Endothelial cell of umbilical vein (primary cell): ENCODE measurements around the gene KCTD19. TPM values are rescaled to one million over a fixed set of nuclear protein-coding genes. Genes with fewer than 3 reads are reported as not detected.

Experiments
- BruUV-seq: library from RNA; stranded (reverse); fragments of 400-500 nt; replicated peaks from 2 replicates; lab custom pipeline; 2021; lab: Mats Ljungman, UMichigan
- CTCF ChIA-PET: fragments of 300-600, 350-600 bp; sonication (Branson Sonifier 250); formaldehyde crosslinking; loops from one replicate; lab custom pipeline; 2021; ENCODE audit warnings: antibody characterized with exemption, inconsistent platforms; lab: Charles Lee
- POLR2A ChIA-PET: fragments of 300-600, 350-600 bp; sonication (Branson Sonifier 250); formaldehyde crosslinking; loops from one replicate; lab custom pipeline; 2021; ENCODE audit warnings: antibody characterized with exemption, inconsistent platforms; lab: Charles Lee
- DNase-seq: peaks from one replicate; pipeline ENCODE4 v3.0.0-alpha.2; 2011; ENCODE audit warnings: low read depth, low spot score
- FAIRE-seq: peaks from 2 replicates; lab custom pipeline; 2011; peaks lifted over from hg19 to GRCh38; lab: Jason Lieb, UNC
- H2AFZ ChIP-seq: 2 replicates; pipeline ENCODE4 v1.6.0; 2012; ENCODE audit warnings: low read depth, low read length, control low read depth, inconsistent platforms
- H3K27ac ChIP-seq: 2 replicates; pipeline ENCODE4 v1.5.1; 2011; ENCODE audit warnings: low read depth, mild to moderate bottlenecking, control low read depth, low read length, moderate library complexity; ENCODE audit not compliant: insufficient read depth
- H3K27me3 ChIP-seq, 2 experiments: 2 replicates each; pipeline versions ENCODE4 v1.6.0 to v1.6.1; 2011; ENCODE audit warnings: low read length in 2 of 2, mixed read lengths in 1 of 2; ENCODE audit not compliant: control insufficient read depth in 2 of 2, insufficient read depth in 2 of 2
- H3K36me3 ChIP-seq, 2 experiments: 2 replicates in 1 of 2; 3 replicates in 1 of 2; pipeline ENCODE4 v1.5.1; 2011; ENCODE audit warnings: low read length in 2 of 2, mild to moderate bottlenecking in 1 of 2, moderate library complexity in 1 of 2; ENCODE audit not compliant: control insufficient read depth in 2 of 2, insufficient read depth in 2 of 2; ENCODE audit errors: extremely low read depth in 1 of 2
- H3K4me1 ChIP-seq: 3 replicates; pipeline ENCODE4 v1.5.1; 2011; ENCODE audit warnings: mild to moderate bottlenecking, low read length; ENCODE audit not compliant: control insufficient read depth, insufficient read depth; ENCODE audit errors: extremely low read depth
- H3K4me2 ChIP-seq: 2 replicates; pipeline ENCODE4 v1.6.1; 2011; ENCODE audit warnings: low read length, control low read depth, mixed read lengths; ENCODE audit not compliant: insufficient read depth
- H3K4me3 ChIP-seq, 3 experiments: fragments of 200-600 bp in 1 of 3; sonication (generic), shearing (Covaris generic) in 1 of 3; replicated peaks in 1 of 3; 2 replicates each; pipeline ENCODE4 v1.5.1; 2011 to 2016; ENCODE audit warnings: control low read depth in 3 of 3, low read length in 3 of 3, mild to moderate bottlenecking in 2 of 3, inconsistent platforms in 1 of 3, low read depth in 1 of 3, moderate library complexity in 1 of 3; ENCODE audit not compliant: insufficient read depth in 1 of 3
- H3K79me2 ChIP-seq: 2 replicates; pipeline ENCODE4 v1.6.0; 2012; ENCODE audit warnings: low read length, inconsistent platforms; ENCODE audit not compliant: control insufficient read depth, insufficient read depth
- H3K9ac ChIP-seq: replicated peaks from 2 replicates; pipeline ENCODE3; 2011; ENCODE audit warnings: low read length, control low read depth; ENCODE audit not compliant: insufficient read depth; ENCODE audit errors: extremely low read depth
- H3K9me1 ChIP-seq: replicated peaks from 3 replicates; pipeline ENCODE4 v1.6.0; 2011; ENCODE audit warnings: mild to moderate bottlenecking, low read length; ENCODE audit not compliant: control insufficient read depth, insufficient read depth; ENCODE audit errors: extremely low read depth
- H3K9me3 ChIP-seq: replicated peaks from 2 replicates; pipeline ENCODE4 v1.5.1; 2012; ENCODE audit warnings: low read length, inconsistent platforms; ENCODE audit not compliant: control insufficient read depth, insufficient read depth
- H4K20me1 ChIP-seq: replicated peaks from 2 replicates; pipeline ENCODE3; 2011; ENCODE audit warnings: mild to moderate bottlenecking, low read length; ENCODE audit not compliant: control insufficient read depth, insufficient read depth; ENCODE audit errors: extremely low read depth
- CTCF ChIP-seq, 2 donors: IDR thresholded peaks; 1 replicate in 1 of 2; 2 replicates in 1 of 2; pipeline ENCODE4 v1.5.1; 2011; ENCODE audit warnings: low read length in 2 of 2, mild to moderate bottlenecking in 2 of 2, moderate library complexity in 2 of 2, control low read depth in 1 of 2, inconsistent platforms in 1 of 2, low read depth in 1 of 2; ENCODE audit not compliant: insufficient read depth in 1 of 2; ENCODE audit errors: extremely low read depth in 1 of 2
- EZH2 ChIP-seq: IDR thresholded peaks from 2 replicates; pipeline ENCODE4 v1.6.1; 2012; ENCODE audit warnings: borderline replicate concordance, low read depth, mild to moderate bottlenecking, moderate library complexity, low read length, inconsistent platforms; ENCODE audit not compliant: severe bottlenecking
- FOS ChIP-seq: IDR thresholded peaks from 2 replicates; pipeline ENCODE4 v1.6.1; 2011; ENCODE audit warnings: mild to moderate bottlenecking, low read length, moderate library complexity, borderline replicate concordance; ENCODE audit not compliant: insufficient read depth
- GATA2 ChIP-seq: IDR thresholded peaks from 2 replicates; pipeline ENCODE4 v1.7.0; 2011; ENCODE audit warnings: low read depth, mild to moderate bottlenecking, moderate library complexity, mixed read lengths, low read length; ENCODE audit not compliant: insufficient read length, insufficient read depth
- JUN ChIP-seq: IDR thresholded peaks from 2 replicates; pipeline ENCODE4 v1.6.1; 2011; ENCODE audit warnings: borderline replicate concordance, low read depth; ENCODE audit not compliant: insufficient read length, insufficient read depth
- MYC ChIP-seq: IDR thresholded peaks from one replicate; pipeline ENCODE4 v1.6.1; 2011; ENCODE audit warnings: mild to moderate bottlenecking, low read depth, low read length
- POLR2A ChIP-seq: IDR thresholded peaks from 2 replicates; pipeline ENCODE4 v1.6.1; 2012; ENCODE audit warnings: low read depth, mild to moderate bottlenecking, control low read depth, low read length
- POLR2AphosphoS5 ChIP-seq: IDR thresholded peaks from 2 replicates; pipeline ENCODE4 v1.6.1; 2012; ENCODE audit warnings: low read depth, mild to moderate bottlenecking, control low read depth, low read length, moderate library complexity; ENCODE audit not compliant: insufficient read depth
- dilution Hi-C: fragments of 300-500 bp; cut with MboI; formaldehyde crosslinking; loops from one replicate; pipeline ENCODE4 v1.15.0; 2019; ENCODE audit warnings: low sequenced_read_pairs; ENCODE audit not compliant: extremely low pct_ligation_motif_present
- intact Hi-C: fragments of 100-400 bp; cut with micrococcal nuclease; formaldehyde crosslinking; loops from one replicate; pipeline ENCODE4 v1.10.0; 2022
- polyA plus RNA-seq, 4 experiments: library from polyadenylated mRNA; depleted of rRNA in 3 of 4; stranded (reverse) in 3 of 4; unstranded in 1 of 4; fragments of >200 nt; gene quantifications; 2 replicates each; pipeline versions ENCODE4 v1.2.1 to v1.2.3, GENCODE V29; 2011 to 2012; ENCODE audit warnings: missing spikeins in 1 of 4
- total RNA-seq: library from RNA; stranded (reverse); gene quantifications from 2 replicates; pipeline ENCODE4 v1.2.3, GENCODE V29; 2021
- TF ChIP-seq, protein P1 (sequence below): IDR thresholded peaks from 2 replicates; pipeline ENCODE4 v1.6.1; 2011; ENCODE audit not compliant: insufficient read depth, insufficient read length

KCTD19 gene
- total and polyA plus RNA-seq, 2 donors (not counting 3 experiments of a cell fraction or from before 2014, with no cell fraction given), result 0.21 to 0.44 TPM

DNA sequence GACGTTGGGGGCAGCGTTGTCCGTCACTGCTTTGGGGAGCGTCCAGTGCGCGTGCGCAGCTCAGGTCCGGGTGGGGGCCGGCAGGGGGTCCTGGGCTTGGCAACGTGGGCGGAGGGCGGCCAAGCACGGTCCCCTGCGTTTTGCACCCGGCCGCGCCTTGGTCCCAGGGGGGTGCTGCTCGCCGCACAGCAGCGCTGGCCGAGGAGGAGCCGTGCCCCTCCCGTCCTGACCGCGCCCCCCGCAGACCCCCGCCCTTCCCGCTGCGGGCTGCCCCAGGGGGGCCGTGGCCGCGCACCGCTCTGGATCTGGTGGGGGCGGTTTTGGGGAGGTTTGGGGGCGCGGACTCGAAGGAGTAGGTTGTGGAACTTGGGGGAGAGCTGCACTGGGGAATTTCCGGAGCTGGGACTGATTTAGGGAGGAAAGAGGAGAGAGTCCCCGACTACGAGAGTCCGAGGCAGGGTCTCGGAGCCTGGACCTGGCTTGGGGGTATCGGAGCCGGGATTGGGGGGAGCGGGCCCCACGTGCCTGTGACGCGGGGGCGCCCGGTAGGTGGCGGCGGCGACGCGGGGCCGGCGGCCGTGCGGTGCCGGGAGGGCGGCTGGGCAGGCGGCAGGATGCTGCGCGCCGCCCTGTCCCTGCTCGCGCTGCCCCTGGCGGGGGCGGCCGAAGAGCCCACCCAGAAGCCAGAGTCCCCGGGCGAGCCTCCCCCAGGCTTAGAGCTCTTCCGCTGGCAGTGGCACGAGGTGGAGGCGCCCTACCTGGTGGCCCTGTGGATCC lies 78.0 kb downstream of the KCTD19 start, which contains the start of gene SLC9A5:
SLC9A5 (plus strand) TSS at position 579 of the 777 bp plus-strand sequence; CDS start at position 615, 36 bp downstream.
- dilution Hi-C loops (no loop called here), intact Hi-C loops (no loop called here)
- H3K4me3 ChIP-seq, result peak within 1 kb of the TSS; percentile 46 to 60 (median 55)
- ChIA-PET POLR2A (interaction anchor here (0.8 to 2.7 kb wide), 4 partner anchors 19 to 51 kb away, joined by 5 to 10 read pairs (median 8); partner anchors contain the start of gene TMEM208), CTCF (interaction anchor here (0.7 to 3.2 kb wide), 10 partner anchors 10 to 151 kb away, joined by 3 to 18 read pairs (median 7); no protein-coding TSS in a partner anchor)
- FAIRE-seq (no peak), DNase-seq (peak; percentile 38)
- H3K9me3 ChIP-seq, result no peaks in the 10 kb centered on the region
- BruUV-seq, result no TSS peak
- peaks cover 37% of the 10 kb centered on the region for H3K4me1 ChIP-seq
- peak within 1 kb of the TSS; percentile 73 for H3K4me2 ChIP-seq
- H3K9me1 ChIP-seq, result no peaks in the 10 kb centered on the region
- H3K79me2 ChIP-seq, result peaks cover 18% of the 10 kb centered on the region
- peak within 1 kb of the TSS; percentile 14 for H3K27ac ChIP-seq
- H3K36me3 ChIP-seq, result no peaks in the 10 kb centered on the region
- H3K27me3 ChIP-seq, result peaks cover 0 to 3% of the 10 kb centered on the region in 2 experiments
- TF ChIP-seq, protein P1, sequence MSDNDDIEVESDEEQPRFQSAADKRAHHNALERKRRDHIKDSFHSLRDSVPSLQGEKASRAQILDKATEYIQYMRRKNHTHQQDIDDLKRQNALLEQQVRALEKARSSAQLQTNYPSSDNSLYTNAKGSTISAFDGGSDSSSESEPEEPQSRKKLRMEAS, result peak; percentile 23
- TF ChIP-seq MYC, result no peak
- TF ChIP-seq JUN, result no peak
- no peak for TF ChIP-seq GATA2
- TF ChIP-seq FOS, result no peak
- no peak for TF ChIP-seq POLR2A
- no peak for TF ChIP-seq POLR2AphosphoS5
- TF ChIP-seq EZH2, result no peak
- peak; percentile 4 to 14 for TF ChIP-seq CTCF (IDR thresholded peaks at IDR 0.05; ENCODE audit: extremely low read depth in 1 of 2, insufficient read depth in 1 of 2, low read depth in 1 of 2, low read length in 2 of 2)
- peak within 1 kb of the TSS; percentile 58 for H3K9ac ChIP-seq
- H4K20me1 ChIP-seq, result no peaks in the 10 kb centered on the region
- H2AFZ ChIP-seq, result peak within 1 kb of the TSS; percentile 84
